Esophagus muscularis mucosa (tissue), 4 donors: ENCODE results near the gene FOLR3. TPM values are rescaled to one million over a fixed set of nuclear protein-coding genes. Genes with fewer than 3 reads are reported as not detected.
A peak's percentile ranks its signal among the peaks of the same experiment; 100 is the strongest.

Source experiments
- DNase-seq: peaks from one replicate; pipeline ENCODE4 v3.0.0-alpha.2; 2017; ENCODE audit errors: extremely low spot score
- H3K27ac ChIP-seq, 4 donors: fragments of 200-600 bp; sonication (generic); replicated peaks in 1 of 4; 1 replicate in 3 of 4; 2 replicates in 1 of 4; pipeline ENCODE4 v1.5.1; 2016 to 2019; ENCODE audit warnings: mild to moderate bottlenecking in 1 of 4
- H3K27me3 ChIP-seq, 4 donors: fragments of 200-600 bp; sonication (generic); one replicate each; pipeline versions ENCODE4 v1.5.1 to v1.6.0; 2016 to 2019
- H3K36me3 ChIP-seq, 4 donors: fragments of 200-600 bp; sonication (generic); one replicate each; pipeline ENCODE4 v1.5.1; 2016 to 2019
- H3K4me1 ChIP-seq, 4 donors: fragments of 200-600 bp; sonication (generic); one replicate each; pipeline ENCODE4 v1.5.1; 2016 to 2019
- H3K4me3 ChIP-seq, 4 donors: fragments of 200-600 bp; sonication (generic); 1 replicate in 2 of 4; 2 replicates in 2 of 4; pipeline ENCODE4 v1.5.1; 2016 to 2019; ENCODE audit warnings: mild to moderate bottlenecking in 4 of 4, moderate library complexity in 1 of 4
- H3K9me3 ChIP-seq, 4 donors: fragments of 200-600 bp; sonication (generic); 1 replicate in 3 of 4; 2 replicates in 1 of 4; pipeline ENCODE4 v1.5.1; 2016 to 2019
- EP300 ChIP-seq: sonication (generic); formaldehyde crosslinking; IDR thresholded peaks from one replicate; pipeline ENCODE4 v1.6.1; 2017; ENCODE audit warnings: antibody characterized with exemption
- POLR2A ChIP-seq: fragments of 450-650 bp; IDR thresholded peaks from one replicate; pipeline ENCODE4 v1.6.1; 2017; ENCODE audit warnings: antibody characterized with exemption, moderate library complexity, mild to moderate bottlenecking, low read depth
- POLR2AphosphoS5 ChIP-seq, 2 donors: sonication (generic); formaldehyde crosslinking; IDR thresholded peaks; one replicate each; pipeline ENCODE4 v1.6.1; 2017; ENCODE audit warnings: antibody characterized with exemption in 2 of 2
- WGBS: methylation state at CpG from one replicate; pipeline ENCODE4 v1.1.5; 2018; 5-methylcytosine and 5-hydroxymethylcytosine counted together
- intact Hi-C: fragments of 100-400 bp; cut with DNase I; formaldehyde crosslinking; loops from one replicate; pipeline ENCODE4 v1.15.1; 2023
- total RNA-seq, 4 donors: library from RNA; depleted of rRNA; stranded (reverse); fragments of >200 nt; gene quantifications; one replicate each; pipeline versions ENCODE4 v1.1.0 to v1.2.1, GENCODE V29; 2016
- TF ChIP-seq, protein P1 (sequence below), 3 experiments: fragments of 200-600 bp in 2 of 3; fragments of 450-650 bp in 1 of 3; sonication (generic) in 2 of 3; IDR thresholded peaks; one replicate each; pipeline ENCODE4 v1.5.1; 2017 to 2019; ENCODE audit warnings: antibody characterized with exemption in 3 of 3, mild to moderate bottlenecking in 2 of 3, moderate library complexity in 1 of 3

The FOLR3 gene
- total RNA-seq, 4 donors from 2014 or later = 0.50 to 0.83 TPM; not detected in 2

DNA sequence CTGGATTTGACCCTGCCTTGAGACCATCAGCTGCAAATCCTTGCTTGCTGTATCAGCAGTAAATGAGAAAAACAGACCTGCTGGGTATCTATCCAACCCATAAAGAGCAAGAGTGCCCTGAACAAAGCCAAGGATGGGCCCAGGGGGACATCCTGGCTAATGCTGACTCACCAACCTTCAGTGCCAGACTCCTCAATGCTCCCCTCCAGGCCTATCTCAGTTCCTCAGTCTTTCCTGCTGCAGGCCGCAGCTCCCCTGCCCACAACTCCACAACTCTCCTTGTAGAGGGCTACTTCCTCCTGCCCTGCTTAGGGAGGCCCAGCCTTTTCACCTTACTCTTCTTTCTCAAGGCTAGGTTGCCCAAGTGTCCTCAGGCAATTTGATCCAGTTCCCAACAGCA, 35.1 kb upstream of the FOLR3 start:
- 50% methylated on average over 1 of the region's 1 CpG for WGBS
- peaks cover 20 to 48% (median 47%) of the 10 kb centered on the region in 4 donors for H3K36me3 ChIP-seq
- intact Hi-C loops = no loop called here
- DNase-seq = no peak
- H3K9me3 ChIP-seq = no peaks in the 10 kb centered on the region
- H3K4me1 ChIP-seq = peaks cover 35 to 48% (median 39%) of the 10 kb centered on the region in 4 donors
- TF ChIP-seq, protein P1, sequence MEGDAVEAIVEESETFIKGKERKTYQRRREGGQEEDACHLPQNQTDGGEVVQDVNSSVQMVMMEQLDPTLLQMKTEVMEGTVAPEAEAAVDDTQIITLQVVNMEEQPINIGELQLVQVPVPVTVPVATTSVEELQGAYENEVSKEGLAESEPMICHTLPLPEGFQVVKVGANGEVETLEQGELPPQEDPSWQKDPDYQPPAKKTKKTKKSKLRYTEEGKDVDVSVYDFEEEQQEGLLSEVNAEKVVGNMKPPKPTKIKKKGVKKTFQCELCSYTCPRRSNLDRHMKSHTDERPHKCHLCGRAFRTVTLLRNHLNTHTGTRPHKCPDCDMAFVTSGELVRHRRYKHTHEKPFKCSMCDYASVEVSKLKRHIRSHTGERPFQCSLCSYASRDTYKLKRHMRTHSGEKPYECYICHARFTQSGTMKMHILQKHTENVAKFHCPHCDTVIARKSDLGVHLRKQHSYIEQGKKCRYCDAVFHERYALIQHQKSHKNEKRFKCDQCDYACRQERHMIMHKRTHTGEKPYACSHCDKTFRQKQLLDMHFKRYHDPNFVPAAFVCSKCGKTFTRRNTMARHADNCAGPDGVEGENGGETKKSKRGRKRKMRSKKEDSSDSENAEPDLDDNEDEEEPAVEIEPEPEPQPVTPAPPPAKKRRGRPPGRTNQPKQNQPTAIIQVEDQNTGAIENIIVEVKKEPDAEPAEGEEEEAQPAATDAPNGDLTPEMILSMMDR (IDR thresholded peaks at IDR 0.05) = no peak
- no peak for TF ChIP-seq EP300
- no peak for TF ChIP-seq POLR2AphosphoS5 (IDR thresholded peaks at IDR 0.05)
- TF ChIP-seq POLR2A = no peak
- H3K4me3 ChIP-seq = no peak overlapping the region
- H3K27me3 ChIP-seq = no peaks in the 10 kb centered on the region
- peak overlapping the region in 1 of 4 donors; percentile 5 for H3K27ac ChIP-seq

DNA sequence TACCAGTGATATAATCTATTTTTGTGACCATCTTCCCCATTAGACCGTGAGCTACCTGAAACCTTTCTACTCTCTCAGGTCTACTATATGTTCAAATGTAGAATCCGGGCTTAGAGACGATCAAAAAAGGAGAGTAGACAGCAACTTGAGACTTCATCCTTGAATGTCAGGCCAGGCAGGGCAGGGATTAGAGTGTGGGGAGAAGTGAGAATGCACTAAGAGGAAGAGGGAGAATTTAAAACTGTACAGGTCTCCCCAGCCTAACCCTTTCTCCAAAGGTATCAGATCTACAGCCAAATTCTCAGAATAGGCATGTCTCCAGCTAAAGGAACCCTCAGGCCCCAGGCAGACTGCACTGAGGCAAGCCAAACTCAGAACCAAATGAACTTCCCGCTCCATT, 33.4 kb upstream of the FOLR3 start:
- Histone ChIP-seq H3K36me3 (peaks cover 20 to 33% (median 30%) of the 10 kb centered on the region in 4 donors), H3K27ac (peak overlapping the region; percentile 90 to 93 (median 90)), H3K4me3 (peak overlapping the region; percentile 68 to 77 (median 76)), H3K27me3 (no peaks in the 10 kb centered on the region), H3K4me1 (peaks cover 35 to 48% (median 39%) of the 10 kb centered on the region in 4 donors), H3K9me3 (no peaks in the 10 kb centered on the region)
- DNase-seq = no peak
- no peak for TF ChIP-seq POLR2A
- TF ChIP-seq EP300 = no peak
- TF ChIP-seq, protein P1 (IDR thresholded peaks at IDR 0.05) = no peak
- no peak for TF ChIP-seq POLR2AphosphoS5 (IDR thresholded peaks at IDR 0.05)
- WGBS = 56% methylated on average over 4 of the region's 4 CpGs
- intact Hi-C loops = no loop called here

DNA sequence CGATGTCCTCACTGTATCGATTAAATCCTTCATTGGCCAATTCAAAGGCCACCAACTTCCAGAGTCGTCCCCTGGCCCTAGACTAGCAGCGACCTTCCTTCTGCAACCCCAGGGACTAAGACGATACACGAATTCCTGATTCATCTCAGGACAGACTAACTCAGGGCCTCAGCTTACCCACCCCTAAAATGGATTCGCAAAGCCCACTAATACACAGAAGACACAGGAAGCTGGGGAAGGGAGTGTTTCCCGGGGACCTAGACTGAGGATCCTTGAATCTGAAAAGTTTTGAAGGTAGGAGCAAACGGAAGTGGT, 32.9 kb upstream of the FOLR3 start:
- TF ChIP-seq POLR2A (no peak), POLR2AphosphoS5 (IDR thresholded peaks at IDR 0.05) (no peak), EP300 (no peak)
- TF ChIP-seq, protein P1 (IDR thresholded peaks at IDR 0.05) = no peak
- peak overlapping the region; percentile 90 to 93 (median 90) for H3K27ac ChIP-seq
- H3K4me3 ChIP-seq = peak overlapping the region; percentile 68 to 77 (median 76)
- H3K4me1 ChIP-seq = peaks cover 35 to 48% (median 39%) of the 10 kb centered on the region in 4 donors
- H3K36me3 ChIP-seq = peaks cover 16 to 33% (median 28%) of the 10 kb centered on the region in 4 donors
- no peak for DNase-seq
- no peaks in the 10 kb centered on the region for H3K9me3 ChIP-seq
- WGBS = 5% methylated on average over 9 of the region's 9 CpGs
- intact Hi-C loops = no loop called here
- H3K27me3 ChIP-seq = no peaks in the 10 kb centered on the region

DNA sequence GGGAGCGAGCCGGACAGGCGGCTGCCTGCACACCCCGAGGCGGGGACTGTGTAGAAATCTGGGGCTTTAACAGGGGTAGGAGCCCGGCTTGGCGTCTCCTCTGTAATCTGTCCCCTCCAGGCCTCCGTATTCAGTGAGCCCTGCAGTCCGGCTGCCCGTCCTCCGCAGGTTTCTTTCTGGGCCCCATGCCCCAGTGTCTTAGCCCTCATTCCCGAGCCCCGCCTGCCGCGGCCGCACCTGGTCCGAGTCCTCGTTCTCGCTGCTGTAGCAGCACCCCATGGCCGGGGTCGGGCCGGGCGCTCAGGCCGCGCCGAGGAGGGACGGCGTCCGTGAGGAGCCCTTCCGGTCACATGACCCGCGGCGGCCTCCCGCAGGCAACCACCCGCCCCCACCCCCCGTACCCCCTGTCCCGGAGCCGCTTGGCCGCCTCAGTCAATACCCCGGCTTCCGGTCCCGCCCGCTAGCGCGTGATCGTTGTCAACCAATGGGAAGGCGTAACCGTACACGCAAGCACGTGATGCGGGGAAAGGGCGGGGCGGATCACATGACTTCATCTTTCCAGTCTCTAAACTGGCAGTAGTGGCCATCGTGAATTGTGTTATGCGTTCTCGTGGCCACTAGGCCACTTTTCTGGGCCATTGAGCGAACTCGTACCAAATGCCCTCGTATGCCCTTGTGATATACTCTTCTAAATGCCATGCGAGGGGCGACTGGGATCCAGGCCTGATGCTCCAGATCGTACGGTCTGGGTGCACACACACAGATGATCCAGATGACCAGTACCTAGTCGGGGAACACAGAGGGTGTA, 32.4 kb upstream of the FOLR3 start, which contains the start of gene LAMTOR1:
Gene LAMTOR1 (minus strand): TSS at position 352 of the 808 bp plus-strand sequence. CDS start 73 bp downstream, at position 279.
- intact Hi-C loops = no loop called here
- TF ChIP-seq, protein P1 (IDR thresholded peaks at IDR 0.05) = peak in 2 of 3 experiments; percentile 27 to 60
- TF ChIP-seq EP300 (no peak), POLR2A (peak; percentile 75), POLR2AphosphoS5 (IDR thresholded peaks at IDR 0.05) (peak; percentile 95 to 97)
- 4% methylated on average over 14 of the region's 64 CpGs for WGBS
- DNase-seq = peak; percentile 100
- no peaks in the 10 kb centered on the region for H3K9me3 ChIP-seq
- peaks cover 35 to 48% (median 39%) of the 10 kb centered on the region in 4 donors for H3K4me1 ChIP-seq
- H3K27me3 ChIP-seq = no peaks in the 10 kb centered on the region
- peaks cover 10 to 33% (median 22%) of the 10 kb centered on the region in 4 donors for H3K36me3 ChIP-seq
- peak within 1 kb of the TSS; percentile 90 to 93 (median 90) for H3K27ac ChIP-seq
- peak within 1 kb of the TSS; percentile 68 to 77 (median 76) for H3K4me3 ChIP-seq
